Heart left ventricle (tissue), 13 donors: ENCODE results near the gene HNF1A.

ENCODE experiments used
- CTCF ChIP-seq, 12 donors: fragments of 200-600 bp; sonication (generic) in 4 of 12; IDR thresholded peaks; one replicate each; pipeline versions ENCODE4 v1.5.0 to v1.8.0; 2018 to 2022; ENCODE audit warnings: antibody characterized with exemption in 12 of 12, mild to moderate bottlenecking in 5 of 12
- POLR2A ChIP-seq, 2 donors: fragments of 450-650 bp; IDR thresholded peaks; one replicate each; pipeline ENCODE4 v1.6.1; 2017; ENCODE audit warnings: antibody characterized with exemption in 2 of 2, mild to moderate bottlenecking in 2 of 2, moderate library complexity in 2 of 2
- donor health status: ischemic (EF 13 %, LVEDD 7.1; RV severe dilation, severe dysfunction).
- donor health status: DM: no; HTN: yes; CAD: no.
- donor health status: DM: no; HTN: no; CAD: no.
- donor health status: ischemic (EF 25% LVEDD 6.9; RV normal size, moderate dysfunction).
- donor health status: ischemic (EF 25% LVEDD 5.7; RV mildly dilated, moderate dysfunction).
- donor health status: ischemic (EF 35%, LVEDD 5.7; RV mildly dilated, moderate dysfunction).
- donor health status: nonischemic (EF 11% LVEDD 7.7; RV severe dilation, severe dysfunction).
- donor health status: DM: yes; HTN: yes; CAD: no.
- donor health status: PGD.
- donor health status: ischemic (EF 29% LVEDD 5.4; RV normal size, mild dysfunction).
- donor health status: nonischemic (EF 23%, LVEDD 6.1; RV moderate dilation, normal function).

GRCh38 chr12:120965534-120966091, 12.7 kb upstream of the HNF1A start:
- TF ChIP-seq CTCF (IDR thresholded peaks at IDR 0.05) (no peak), POLR2A (IDR thresholded peaks at IDR 0.05) (no peak)
